Upper lobe of left lung (tissue), 6 donors: ENCODE measurements around the gene CLASP1. TPM values are rescaled to one million over a fixed set of nuclear protein-coding genes. Genes with fewer than 3 reads are reported as not detected.
A peak's percentile ranks its signal among the peaks of the same experiment; 100 is the strongest.

Source experiments
- ATAC-seq, 2 donors: fragments of 200-7000 bp; cut with Tn5 transposase; one replicate each; pipeline ENCODE4 v1.9.1; 2022; ENCODE audit warnings: mild to moderate bottlenecking in 2 of 2, moderate library complexity in 2 of 2; ENCODE audit not compliant: low FRiP score in 2 of 2
- DNase-seq, 2 donors: peaks; one replicate each; pipeline ENCODE4 v3.0.0-alpha.2; 2019 to 2020
- H3K27ac ChIP-seq, 4 donors: fragments of 200-600 bp; sonication (generic); one replicate each; pipeline ENCODE4 v1.5.1; 2016 to 2019
- H3K27me3 ChIP-seq, 4 donors: fragments of 200-600 bp; sonication (generic); one replicate each; pipeline ENCODE4 v1.5.1; 2017 to 2019
- H3K36me3 ChIP-seq, 4 donors: fragments of 200-600 bp; sonication (generic); one replicate each; pipeline ENCODE4 v1.5.1; 2016 to 2019
- H3K4me1 ChIP-seq, 4 donors: fragments of 200-600 bp; sonication (generic); one replicate each; pipeline ENCODE4 v1.5.1; 2018 to 2019
- H3K4me3 ChIP-seq, 4 donors: fragments of 200-600 bp; sonication (generic); one replicate each; pipeline ENCODE4 v1.5.1; 2017 to 2019; ENCODE audit warnings: mild to moderate bottlenecking in 2 of 4, moderate library complexity in 1 of 4
- H3K9me3 ChIP-seq, 4 donors: fragments of 200-600 bp; sonication (generic); one replicate each; pipeline ENCODE4 v1.5.1; 2018 to 2019
- EP300 ChIP-seq, 4 donors: sonication (generic); formaldehyde crosslinking; IDR thresholded peaks; one replicate each; pipeline ENCODE4 v1.5.1; 2017; ENCODE audit warnings: antibody characterized with exemption in 4 of 4, control low read depth in 2 of 4
- POLR2A ChIP-seq, 4 donors: fragments of 450-650 bp; IDR thresholded peaks; one replicate each; pipeline ENCODE4 v1.5.1; 2016 to 2017; ENCODE audit warnings: antibody characterized with exemption in 4 of 4, mild to moderate bottlenecking in 2 of 4
- POLR2AphosphoS5 ChIP-seq, 2 donors: sonication (generic); formaldehyde crosslinking; IDR thresholded peaks; one replicate each; pipeline ENCODE4 v1.5.1; 2017; ENCODE audit warnings: antibody characterized with exemption in 2 of 2
- WGBS, 2 donors: methylation state at CpG; one replicate each; pipeline ENCODE4 v1.1.5; 2017 to 2018; 5-methylcytosine and 5-hydroxymethylcytosine counted together
- total RNA-seq, 6 donors: library from RNA; depleted of rRNA in 4 of 6; stranded (reverse); fragments of >200 nt in 4 of 6; gene quantifications; one replicate each; pipeline versions ENCODE4 v1.1.0 to v1.2.1, GENCODE V29; 2016 to 2021
- TF ChIP-seq, protein P1 (sequence below), 6 experiments: fragments of 450-650 bp in 4 of 6; fragments of 200-600 bp in 2 of 6; sonication (generic) in 2 of 6; IDR thresholded peaks; one replicate each; pipeline ENCODE4 v1.5.1; 2016 to 2019; ENCODE audit warnings: antibody characterized with exemption in 6 of 6
- donor health status: DM: no; HTN: no; CAD: no; lungs with moderate emphysema.
- donor health status: DM: no; HTN: yes; CAD: no; lungs with severe emphysema.

Gene CLASP1
- total RNA-seq, 6 donors from 2014 or later: 36.3 to 95.3 (median 46.8) TPM

DNA sequence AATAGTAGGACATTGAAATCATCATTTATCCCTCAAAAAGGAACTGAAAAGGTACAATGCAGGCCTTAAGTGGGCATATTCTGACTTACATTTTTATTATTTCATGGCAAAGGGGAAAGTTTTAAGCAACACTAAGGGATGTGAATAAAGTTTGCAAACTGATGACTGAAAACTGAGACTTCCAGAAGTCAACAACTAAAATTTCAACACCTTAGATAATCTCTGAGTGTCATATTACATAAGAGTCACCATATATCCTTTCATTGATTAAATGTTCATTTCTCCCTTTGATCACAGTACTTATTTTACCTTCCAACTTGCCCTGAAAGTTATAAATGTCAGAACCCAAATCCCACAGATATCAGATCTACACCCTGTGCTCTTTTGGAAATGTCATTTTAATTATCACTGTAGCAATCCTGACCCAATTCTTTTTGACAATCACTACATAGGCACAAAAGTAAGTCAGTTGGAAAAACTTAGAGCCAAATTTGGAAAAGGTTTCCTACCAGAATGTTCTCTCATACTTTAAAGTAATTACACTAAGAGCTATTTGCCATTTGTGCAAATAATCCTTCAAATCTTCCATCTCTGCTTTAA is 163.0 kb downstream of the CLASP1 start:
- peaks cover 11 to 17% (median 15%) of the 10 kb centered on the region in 4 donors for H3K4me1 ChIP-seq
- no peaks in the 10 kb centered on the region for H3K27me3 ChIP-seq
- TF ChIP-seq, protein P1, sequence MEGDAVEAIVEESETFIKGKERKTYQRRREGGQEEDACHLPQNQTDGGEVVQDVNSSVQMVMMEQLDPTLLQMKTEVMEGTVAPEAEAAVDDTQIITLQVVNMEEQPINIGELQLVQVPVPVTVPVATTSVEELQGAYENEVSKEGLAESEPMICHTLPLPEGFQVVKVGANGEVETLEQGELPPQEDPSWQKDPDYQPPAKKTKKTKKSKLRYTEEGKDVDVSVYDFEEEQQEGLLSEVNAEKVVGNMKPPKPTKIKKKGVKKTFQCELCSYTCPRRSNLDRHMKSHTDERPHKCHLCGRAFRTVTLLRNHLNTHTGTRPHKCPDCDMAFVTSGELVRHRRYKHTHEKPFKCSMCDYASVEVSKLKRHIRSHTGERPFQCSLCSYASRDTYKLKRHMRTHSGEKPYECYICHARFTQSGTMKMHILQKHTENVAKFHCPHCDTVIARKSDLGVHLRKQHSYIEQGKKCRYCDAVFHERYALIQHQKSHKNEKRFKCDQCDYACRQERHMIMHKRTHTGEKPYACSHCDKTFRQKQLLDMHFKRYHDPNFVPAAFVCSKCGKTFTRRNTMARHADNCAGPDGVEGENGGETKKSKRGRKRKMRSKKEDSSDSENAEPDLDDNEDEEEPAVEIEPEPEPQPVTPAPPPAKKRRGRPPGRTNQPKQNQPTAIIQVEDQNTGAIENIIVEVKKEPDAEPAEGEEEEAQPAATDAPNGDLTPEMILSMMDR (IDR thresholded peaks at IDR 0.05): no peak
- TF ChIP-seq EP300 (IDR thresholded peaks at IDR 0.05) (no peak), POLR2A (IDR thresholded peaks at IDR 0.05) (no peak), POLR2AphosphoS5 (IDR thresholded peaks at IDR 0.05) (no peak)
- no peak for DNase-seq
- H3K27ac ChIP-seq: no peak overlapping the region
- H3K4me3 ChIP-seq: no peak overlapping the region
- ATAC-seq: no peak
- no peaks in the 10 kb centered on the region for H3K9me3 ChIP-seq
- peaks cover 0 to 7% (median 0%) of the 10 kb centered on the region in 4 donors for H3K36me3 ChIP-seq

DNA sequence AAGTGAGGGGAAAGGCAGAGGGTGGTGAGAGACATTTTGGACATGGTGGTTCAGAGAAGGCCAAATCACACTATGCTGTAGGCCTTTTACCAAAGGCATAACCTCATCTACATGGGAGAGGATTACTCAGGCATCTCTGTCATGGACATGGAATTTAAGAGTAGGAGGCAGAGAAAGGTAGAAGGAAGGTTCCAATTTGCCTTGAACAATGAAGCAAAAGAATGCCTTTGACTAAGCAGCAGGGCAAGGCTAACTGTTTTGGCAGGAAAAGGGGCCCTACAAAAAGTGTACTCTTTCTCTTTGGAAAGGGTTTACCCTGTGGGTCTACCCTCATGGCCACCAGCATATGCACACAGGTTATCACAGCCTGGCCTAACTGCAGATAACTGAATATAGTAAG is 164.2 kb downstream of the CLASP1 start:
- no peak for DNase-seq
- TF ChIP-seq EP300 (IDR thresholded peaks at IDR 0.05): no peak
- no peak for TF ChIP-seq POLR2A (IDR thresholded peaks at IDR 0.05)
- no peak for TF ChIP-seq POLR2AphosphoS5 (IDR thresholded peaks at IDR 0.05)
- TF ChIP-seq, protein P1 (IDR thresholded peaks at IDR 0.05): no peak
- H3K27ac ChIP-seq: no peak overlapping the region

DNA sequence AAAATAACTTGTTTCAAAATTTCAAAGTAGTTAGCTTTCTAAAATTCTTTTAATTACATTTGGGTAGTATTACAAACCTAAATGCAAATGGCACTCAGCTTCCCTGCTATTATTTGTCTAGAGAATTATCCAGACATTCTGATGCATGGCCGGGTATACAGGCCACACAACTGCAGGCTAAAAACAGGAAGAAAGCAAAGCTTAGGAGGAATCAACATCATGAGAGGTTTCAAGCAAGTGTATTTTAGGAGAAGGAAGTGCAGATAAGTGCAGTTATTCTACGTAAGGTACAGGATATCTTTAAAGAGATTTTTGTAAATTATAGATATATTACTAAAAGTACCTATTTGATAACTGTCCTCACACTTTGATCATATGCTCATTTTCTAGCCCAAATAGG is 165.4 kb downstream of the CLASP1 start:
- TF ChIP-seq, protein P1 (IDR thresholded peaks at IDR 0.05): no peak
- TF ChIP-seq POLR2A (IDR thresholded peaks at IDR 0.05): no peak
- TF ChIP-seq POLR2AphosphoS5 (IDR thresholded peaks at IDR 0.05): no peak
- TF ChIP-seq EP300 (IDR thresholded peaks at IDR 0.05): no peak
- H3K27ac ChIP-seq: no peak overlapping the region
- no peaks in the 10 kb centered on the region for H3K9me3 ChIP-seq
- H3K36me3 ChIP-seq: peaks cover 0 to 7% (median 0%) of the 10 kb centered on the region in 4 donors
- H3K4me1 ChIP-seq: peaks cover under 1 to 18% (median 14%) of the 10 kb centered on the region in 4 donors
- H3K27me3 ChIP-seq: no peaks in the 10 kb centered on the region
- H3K4me3 ChIP-seq: no peak overlapping the region
- no peak for ATAC-seq
- WGBS, 2 donors: 73 to 75% methylated on average over 2 of the region's 2 CpGs
- no peak for DNase-seq

More for the DNA sequence above, 164.2 kb downstream of the CLASP1 start:
- Histone ChIP-seq H3K36me3 (peaks cover 0 to 7% (median 0%) of the 10 kb centered on the region in 4 donors), H3K4me1 (peaks cover 12 to 22% (median 21%) of the 10 kb centered on the region in 4 donors), H3K27me3 (no peaks in the 10 kb centered on the region), H3K4me3 (no peak overlapping the region), H3K9me3 (no peaks in the 10 kb centered on the region)
- no peak for ATAC-seq

DNA sequence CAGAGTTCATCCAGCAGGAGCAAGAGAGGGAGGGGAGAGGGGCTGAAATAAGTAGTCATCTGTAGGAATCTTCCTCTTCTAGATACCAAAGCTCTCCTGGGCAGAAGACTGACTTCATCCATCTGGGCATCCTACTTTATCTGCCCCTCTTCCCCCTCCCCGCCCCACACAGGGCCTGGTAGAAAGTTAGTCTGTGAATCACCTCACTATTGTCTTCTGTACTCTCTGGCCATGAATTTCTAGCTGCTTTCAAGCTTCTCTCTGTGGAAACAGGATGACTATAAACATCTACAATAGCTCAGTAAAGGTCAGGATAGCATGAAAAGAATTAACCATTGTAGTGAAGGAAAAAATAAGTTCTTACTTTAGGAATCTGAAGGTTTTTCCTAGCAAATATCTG is 166.2 kb downstream of the CLASP1 start:
- no peaks in the 10 kb centered on the region for H3K9me3 ChIP-seq
- DNase-seq (no peak), ATAC-seq (no peak)
- WGBS, 2 donors: 100% methylated on average over 1 of the region's 1 CpG
- H3K27ac ChIP-seq: no peak overlapping the region
- peaks cover 0 to 7% (median 0%) of the 10 kb centered on the region in 4 donors for H3K36me3 ChIP-seq
- H3K27me3 ChIP-seq: no peaks in the 10 kb centered on the region
- no peak overlapping the region for H3K4me3 ChIP-seq
- TF ChIP-seq, protein P1 (IDR thresholded peaks at IDR 0.05): no peak
- TF ChIP-seq EP300 (IDR thresholded peaks at IDR 0.05) (no peak), POLR2A (IDR thresholded peaks at IDR 0.05) (no peak), POLR2AphosphoS5 (IDR thresholded peaks at IDR 0.05) (no peak)
- peaks cover 0 to 18% (median 12%) of the 10 kb centered on the region in 4 donors for H3K4me1 ChIP-seq

DNA sequence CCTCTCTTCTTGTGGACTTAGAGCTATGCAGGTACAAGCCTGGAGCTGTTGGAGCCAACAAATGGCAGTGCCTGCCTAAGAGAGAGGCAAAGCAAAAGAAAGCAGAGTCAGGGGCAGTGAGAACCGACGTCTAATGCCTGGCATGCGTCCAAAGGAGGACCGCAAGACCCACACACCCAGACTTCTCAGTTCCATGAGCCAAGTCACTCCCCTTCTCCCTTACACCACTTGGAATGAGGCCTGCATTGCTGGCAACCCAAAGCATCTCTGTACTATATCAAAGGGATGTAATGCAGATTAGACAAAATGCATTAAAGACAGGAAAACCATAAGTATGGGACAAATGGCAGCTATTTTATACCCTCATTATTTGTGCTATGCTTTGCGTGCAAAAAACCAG is 168.4 kb downstream of the CLASP1 start:
- Histone ChIP-seq H3K4me3 (no peak overlapping the region), H3K36me3 (peaks cover 0 to 7% (median 0%) of the 10 kb centered on the region in 4 donors), H3K4me1 (peaks cover 3 to 24% (median 12%) of the 10 kb centered on the region in 4 donors), H3K27me3 (no peaks in the 10 kb centered on the region), H3K9me3 (no peaks in the 10 kb centered on the region), H3K27ac (no peak overlapping the region)
- no peak for TF ChIP-seq POLR2AphosphoS5 (IDR thresholded peaks at IDR 0.05)
- TF ChIP-seq, protein P1 (IDR thresholded peaks at IDR 0.05): no peak
- no peak for TF ChIP-seq EP300 (IDR thresholded peaks at IDR 0.05)
- no peak for TF ChIP-seq POLR2A (IDR thresholded peaks at IDR 0.05)
- ATAC-seq (peak in 1 of 2 donors; percentile 62), DNase-seq (no peak)
- WGBS, 2 donors: 37 to 42% methylated on average over 5 of the region's 5 CpGs
